Tibial nerve (tissue), 4 donors: Measurements from ENCODE around the gene FBN3. TPM values are rescaled to one million over a fixed set of nuclear protein-coding genes. Genes with fewer than 3 reads are reported as not detected.

Experiments
- DNase-seq, 2 donors: peaks; one replicate each; pipeline ENCODE4 v3.0.0-alpha.2; 2019; ENCODE audit warnings: low spot score in 2 of 2
- H3K27ac ChIP-seq, 4 donors: fragments of 200-600 bp; sonication (generic) in 3 of 4; one replicate each; pipeline ENCODE4 v1.5.1; 2017 to 2019; ENCODE audit warnings: mild to moderate bottlenecking in 1 of 4
- H3K27me3 ChIP-seq, 2 donors: fragments of 200-600 bp; sonication (generic) in 1 of 2; one replicate each; pipeline versions ENCODE4 v1.5.1 to v1.6.0; 2017 to 2019
- H3K36me3 ChIP-seq, 3 donors: fragments of 200-600 bp; sonication (generic); one replicate each; pipeline ENCODE4 v1.5.1; 2018 to 2019
- H3K4me1 ChIP-seq, 4 donors: fragments of 200-600 bp; sonication (generic) in 3 of 4; one replicate each; pipeline ENCODE4 v1.5.1; 2017 to 2019
- H3K4me3 ChIP-seq, 4 donors: fragments of 200-600 bp; sonication (generic) in 3 of 4; one replicate each; pipeline ENCODE4 v1.5.1; 2017 to 2019; ENCODE audit warnings: mild to moderate bottlenecking in 1 of 4, moderate library complexity in 1 of 4
- H3K9me3 ChIP-seq, 4 donors: fragments of 200-600 bp; sonication (generic) in 3 of 4; one replicate each; pipeline ENCODE4 v1.5.1; 2017 to 2019
- EP300 ChIP-seq, 2 donors: sonication (generic); formaldehyde crosslinking; IDR thresholded peaks; one replicate each; pipeline ENCODE4 v1.6.1; 2017; ENCODE audit warnings: antibody characterized with exemption in 2 of 2, mild to moderate bottlenecking in 1 of 2
- POLR2A ChIP-seq, 2 donors: fragments of 450-650 bp; IDR thresholded peaks; one replicate each; pipeline ENCODE4 v1.6.1; 2017; ENCODE audit warnings: antibody characterized with exemption in 2 of 2, mild to moderate bottlenecking in 2 of 2, moderate library complexity in 2 of 2
- WGBS, 2 donors: methylation state at CpG; one replicate each; pipeline ENCODE4 v1.1.5; 2018; 5-methylcytosine and 5-hydroxymethylcytosine counted together
- total RNA-seq, 4 donors: library from RNA; depleted of rRNA; stranded (reverse); fragments of >200 nt; gene quantifications; one replicate each; pipeline ENCODE4 v1.1.0, GENCODE V29; 2016
- TF ChIP-seq, protein P1 (sequence below), 5 experiments: fragments of 200-600 bp in 3 of 5; fragments of 450-650 bp in 2 of 5; sonication (generic) in 3 of 5; IDR thresholded peaks; one replicate each; pipeline ENCODE4 v1.5.1; 2016 to 2019; ENCODE audit warnings: antibody characterized with exemption in 5 of 5, mild to moderate bottlenecking in 3 of 5, moderate library complexity in 2 of 5

Gene FBN3
- total RNA-seq, 4 donors from 2014 or later = 0.20 to 2.5 TPM; not detected in 2

DNA sequence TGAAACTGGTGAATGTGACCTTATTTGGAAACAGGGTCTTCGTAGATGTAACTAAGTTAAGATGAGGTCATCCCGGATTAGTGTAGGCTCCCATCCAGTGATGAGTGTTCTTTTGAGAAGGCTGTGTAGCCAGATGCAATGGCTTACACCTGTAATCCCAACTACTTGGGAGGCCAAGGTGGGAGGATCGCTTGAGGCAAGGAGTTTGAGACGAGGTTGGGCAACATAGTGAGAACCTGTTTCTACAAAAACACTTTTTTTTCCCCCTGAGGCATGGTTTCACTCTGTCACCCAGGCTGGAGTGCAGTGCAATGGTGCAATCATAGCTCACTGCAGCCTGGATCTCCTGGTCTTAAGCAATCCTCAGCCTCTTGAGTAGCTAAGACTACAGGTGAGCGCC, 36.4 kb downstream of the FBN3 start:
- H3K27ac ChIP-seq = no peak overlapping the region
- H3K4me1 ChIP-seq = no peaks in the 10 kb centered on the region

DNA sequence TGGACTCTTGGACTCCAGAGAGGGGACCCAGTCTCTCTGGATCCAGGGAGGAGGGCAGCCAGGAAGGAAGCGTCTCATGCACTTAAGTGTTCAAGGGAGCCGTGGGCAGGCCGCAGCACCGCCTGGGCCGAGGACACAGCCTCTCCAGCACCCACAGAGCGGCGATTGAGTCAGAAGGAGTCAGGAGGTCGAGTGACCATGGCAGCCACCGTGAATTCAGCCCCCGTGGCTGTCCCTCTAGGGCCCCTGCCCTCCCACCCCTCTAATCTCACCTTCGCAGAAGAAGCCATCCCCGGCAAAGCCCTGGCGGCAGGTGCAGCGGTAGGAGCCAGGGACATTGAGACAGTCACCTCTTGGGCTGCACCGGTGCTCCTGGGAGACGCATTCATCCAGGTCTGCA, 38.0 kb downstream of the FBN3 start:
- no peaks in the 10 kb centered on the region for H3K27me3 ChIP-seq
- TF ChIP-seq EP300 (IDR thresholded peaks at IDR 0.05) = no peak
- no peak for TF ChIP-seq POLR2A (IDR thresholded peaks at IDR 0.05)
- TF ChIP-seq, protein P1, sequence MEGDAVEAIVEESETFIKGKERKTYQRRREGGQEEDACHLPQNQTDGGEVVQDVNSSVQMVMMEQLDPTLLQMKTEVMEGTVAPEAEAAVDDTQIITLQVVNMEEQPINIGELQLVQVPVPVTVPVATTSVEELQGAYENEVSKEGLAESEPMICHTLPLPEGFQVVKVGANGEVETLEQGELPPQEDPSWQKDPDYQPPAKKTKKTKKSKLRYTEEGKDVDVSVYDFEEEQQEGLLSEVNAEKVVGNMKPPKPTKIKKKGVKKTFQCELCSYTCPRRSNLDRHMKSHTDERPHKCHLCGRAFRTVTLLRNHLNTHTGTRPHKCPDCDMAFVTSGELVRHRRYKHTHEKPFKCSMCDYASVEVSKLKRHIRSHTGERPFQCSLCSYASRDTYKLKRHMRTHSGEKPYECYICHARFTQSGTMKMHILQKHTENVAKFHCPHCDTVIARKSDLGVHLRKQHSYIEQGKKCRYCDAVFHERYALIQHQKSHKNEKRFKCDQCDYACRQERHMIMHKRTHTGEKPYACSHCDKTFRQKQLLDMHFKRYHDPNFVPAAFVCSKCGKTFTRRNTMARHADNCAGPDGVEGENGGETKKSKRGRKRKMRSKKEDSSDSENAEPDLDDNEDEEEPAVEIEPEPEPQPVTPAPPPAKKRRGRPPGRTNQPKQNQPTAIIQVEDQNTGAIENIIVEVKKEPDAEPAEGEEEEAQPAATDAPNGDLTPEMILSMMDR (IDR thresholded peaks at IDR 0.05) = no peak
- no peak overlapping the region for H3K4me3 ChIP-seq
- 85 to 90% methylated on average over 13 to 16 of the region's 16 CpGs for WGBS, 2 donors
- DNase-seq = no peak
- no peaks in the 10 kb centered on the region for H3K36me3 ChIP-seq
- no peak overlapping the region for H3K27ac ChIP-seq
- H3K9me3 ChIP-seq = peaks cover 0 to 10% (median 0%) of the 10 kb centered on the region in 4 donors
- H3K4me1 ChIP-seq = no peaks in the 10 kb centered on the region

More for the DNA sequence above, 36.4 kb downstream of the FBN3 start:
- no peaks in the 10 kb centered on the region for H3K27me3 ChIP-seq
- peaks cover 0 to 10% (median 0%) of the 10 kb centered on the region in 4 donors for H3K9me3 ChIP-seq
- DNase-seq = no peak
- no peak overlapping the region for H3K4me3 ChIP-seq
- no peaks in the 10 kb centered on the region for H3K36me3 ChIP-seq
- 70 to 74% methylated on average over 5 of the region's 5 CpGs for WGBS, 2 donors
- TF ChIP-seq, protein P1 (IDR thresholded peaks at IDR 0.05) = no peak
- no peak for TF ChIP-seq EP300 (IDR thresholded peaks at IDR 0.05)
- TF ChIP-seq POLR2A (IDR thresholded peaks at IDR 0.05) = no peak

DNA sequence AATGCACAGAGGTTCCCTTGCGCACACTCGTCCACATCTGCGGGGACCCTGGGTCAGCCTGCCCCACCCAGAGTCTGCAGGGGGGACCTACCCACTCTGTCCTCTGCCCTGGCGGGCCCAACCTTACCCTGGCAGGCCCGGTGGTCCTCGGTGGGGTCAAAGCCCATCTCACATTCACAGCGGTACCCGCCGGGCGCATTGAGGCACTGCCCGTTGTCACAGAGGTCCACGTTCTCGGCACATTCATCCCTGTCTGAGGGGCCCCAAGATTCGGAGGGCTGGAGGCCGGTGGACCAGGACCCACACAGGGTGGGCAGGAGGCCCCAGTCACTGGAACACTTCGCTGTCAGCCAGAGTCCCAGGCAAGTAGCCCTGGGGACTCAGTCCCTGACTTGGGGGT, 38.5 kb downstream of the FBN3 start:
- H3K27ac ChIP-seq = no peak overlapping the region

DNA sequence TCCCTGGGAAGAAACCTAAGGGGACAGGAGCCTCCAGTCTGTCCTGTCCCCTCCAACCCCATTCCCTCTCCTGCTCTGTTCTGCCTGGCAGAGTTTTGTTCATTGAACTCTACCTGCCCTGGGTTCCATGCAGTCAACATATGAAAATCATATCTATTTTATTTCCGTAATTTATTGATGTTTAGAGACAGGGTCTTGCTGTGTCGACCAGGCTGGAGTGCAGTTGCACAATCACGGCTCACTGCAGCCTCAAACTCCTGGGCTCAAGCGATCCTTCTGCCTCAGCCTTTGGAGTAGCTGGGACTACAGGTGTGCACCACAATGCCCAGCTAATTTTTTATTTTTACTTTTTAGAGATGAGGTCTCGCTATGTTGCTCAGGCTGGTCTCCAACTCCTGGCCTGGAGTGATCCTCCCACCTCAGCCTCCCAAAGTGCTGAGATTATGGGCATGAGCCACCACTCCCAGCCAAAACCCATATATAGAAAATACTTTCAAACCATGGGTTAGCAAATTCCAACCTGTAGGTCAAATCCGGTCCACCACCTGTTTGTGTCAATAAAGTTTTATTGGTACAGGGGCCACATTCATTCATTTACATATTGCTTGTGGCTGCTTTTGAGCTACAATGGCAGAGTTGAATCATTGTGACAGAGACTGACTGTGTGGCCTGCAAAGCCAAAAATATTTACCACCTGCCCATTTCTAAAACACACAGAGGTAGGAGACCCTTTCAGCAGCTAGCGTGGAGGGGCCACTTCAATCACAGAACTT, 39.3 kb downstream of the FBN3 start:
- Histone ChIP-seq H3K27me3 (no peaks in the 10 kb centered on the region), H3K4me1 (no peaks in the 10 kb centered on the region), H3K27ac (no peak overlapping the region), H3K4me3 (no peak overlapping the region), H3K36me3 (no peaks in the 10 kb centered on the region), H3K9me3 (peaks cover 0 to 10% (median 0%) of the 10 kb centered on the region in 4 donors)
- 86 to 95% methylated on average over 7 of the region's 7 CpGs for WGBS, 2 donors
- DNase-seq = no peak
- TF ChIP-seq, protein P1 (IDR thresholded peaks at IDR 0.05) = no peak
- TF ChIP-seq POLR2A (IDR thresholded peaks at IDR 0.05) (no peak), EP300 (IDR thresholded peaks at IDR 0.05) (no peak)

More for the DNA sequence above, 38.5 kb downstream of the FBN3 start:
- no peaks in the 10 kb centered on the region for H3K36me3 ChIP-seq
- no peaks in the 10 kb centered on the region for H3K4me1 ChIP-seq
- H3K9me3 ChIP-seq = peaks cover 0 to 10% (median 0%) of the 10 kb centered on the region in 4 donors
- 98 to 100% methylated on average over 12 to 13 of the region's 16 CpGs for WGBS, 2 donors
- H3K4me3 ChIP-seq = no peak overlapping the region
- no peaks in the 10 kb centered on the region for H3K27me3 ChIP-seq
- TF ChIP-seq, protein P1 (IDR thresholded peaks at IDR 0.05) = no peak
- no peak for TF ChIP-seq POLR2A (IDR thresholded peaks at IDR 0.05)
- no peak for TF ChIP-seq EP300 (IDR thresholded peaks at IDR 0.05)
- DNase-seq = no peak

DNA sequence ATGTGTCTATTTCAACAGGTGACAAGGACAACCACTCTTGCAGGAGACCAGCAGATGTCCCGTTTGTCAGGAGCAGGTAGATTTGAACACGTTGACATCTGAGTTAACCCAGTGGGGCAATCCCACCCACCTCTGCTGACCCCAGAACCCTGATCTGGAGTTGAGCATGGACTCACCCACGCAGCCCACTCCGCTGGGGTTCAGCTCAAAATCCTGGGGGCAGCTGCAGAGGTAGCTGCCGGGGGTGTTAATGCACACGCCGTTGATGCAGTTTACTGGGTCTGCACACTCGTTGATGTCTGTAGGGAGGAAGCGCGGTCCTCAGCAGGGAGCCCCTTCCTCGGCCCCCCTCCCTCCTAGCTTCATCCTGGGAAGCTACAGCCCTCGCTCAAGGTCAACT, 39.9 kb downstream of the FBN3 start:
- Histone ChIP-seq H3K9me3 (peaks cover 0 to 15% (median 0%) of the 10 kb centered on the region in 4 donors), H3K4me1 (no peaks in the 10 kb centered on the region), H3K36me3 (no peaks in the 10 kb centered on the region), H3K27me3 (no peaks in the 10 kb centered on the region), H3K27ac (no peak overlapping the region), H3K4me3 (no peak overlapping the region)
- WGBS, 2 donors = 77 to 83% methylated on average over 11 to 12 of the region's 12 CpGs
- no peak for TF ChIP-seq POLR2A (IDR thresholded peaks at IDR 0.05)
- TF ChIP-seq, protein P1 (IDR thresholded peaks at IDR 0.05) = no peak
- TF ChIP-seq EP300 (IDR thresholded peaks at IDR 0.05) = no peak
- no peak for DNase-seq
